SK-N-SH treated with all-trans-retinoic acid at 6 μM for 48 hours (cell line): ENCODE results near the gene LRRC17.

Experiments
- ATAC-seq: fragments of 200-7000 bp; cut with Tn5 transposase; 3 replicates; pipeline ENCODE4 v1.9.1; 2020; ENCODE audit warnings: mild to moderate bottlenecking, moderate library complexity
- ARNTL ChIP-seq: fragments of 450-650 bp; formaldehyde crosslinking; IDR thresholded peaks from 2 replicates; pipeline ENCODE4 v1.5.0; 2020; ENCODE audit warnings: low read depth, mild to moderate bottlenecking, moderate library complexity, borderline replicate concordance
- CSDC2 ChIP-seq: fragments of 250-450 bp; sonication (Bioruptor Pico); IDR thresholded peaks from 2 replicates; pipeline ENCODE4 v1.5.0; 2020; ENCODE audit warnings: mild to moderate bottlenecking, moderate library complexity
- ESRRG ChIP-seq: fragments of 250-450 bp; sonication (Bioruptor Pico); IDR thresholded peaks from 2 replicates; pipeline ENCODE4 v1.6.1; 2021; ENCODE audit warnings: mild to moderate bottlenecking
- OSR1 ChIP-seq: fragments of 250-450 bp; sonication (Bioruptor Pico); IDR thresholded peaks from 2 replicates; pipeline ENCODE4 v1.8.0; 2022; ENCODE audit warnings: moderate library complexity, mild to moderate bottlenecking, inconsistent platforms
- PPARA ChIP-seq: fragments of 250-450 bp; sonication (Bioruptor Pico); IDR thresholded peaks from 2 replicates; pipeline ENCODE4 v1.5.0; 2020; ENCODE audit warnings: mild to moderate bottlenecking, borderline replicate concordance
- RARB ChIP-seq: fragments of 250-450 bp; sonication (Bioruptor Pico); IDR thresholded peaks from 2 replicates; pipeline ENCODE4 v1.8.0; 2021; ENCODE audit warnings: mild to moderate bottlenecking, moderate library complexity
- TCF4 ChIP-seq: fragments of 250-450 bp; sonication (Bioruptor Pico); IDR thresholded peaks from 2 replicates; pipeline ENCODE4 v1.8.0; 2021; ENCODE audit warnings: mild to moderate bottlenecking, moderate library complexity, borderline replicate concordance
- TOX ChIP-seq: fragments of 250-450 bp; sonication (Bioruptor Pico); IDR thresholded peaks from 2 replicates; pipeline ENCODE4 v1.8.0; 2021; ENCODE audit warnings: mild to moderate bottlenecking, moderate library complexity, borderline replicate concordance
- ZC3H10 ChIP-seq: fragments of 250-450 bp; sonication (Bioruptor Pico); IDR thresholded peaks from 2 replicates; pipeline ENCODE4 v1.5.1; 2021; ENCODE audit warnings: mild to moderate bottlenecking, moderate library complexity
- ZFP3 ChIP-seq: fragments of 250-450 bp; sonication (Bioruptor Pico); IDR thresholded peaks from 2 replicates; pipeline ENCODE4 v1.5.0; 2020; ENCODE audit warnings: mild to moderate bottlenecking, moderate library complexity
- ZFP30 ChIP-seq: fragments of 450-650 bp; formaldehyde crosslinking; IDR thresholded peaks from 2 replicates; pipeline ENCODE4 v1.5.0; 2022; ENCODE audit warnings: mild to moderate bottlenecking, moderate library complexity
- ZNF565 ChIP-seq: fragments of 450-650 bp; formaldehyde crosslinking; conservative IDR thresholded peaks from 2 replicates; pipeline ENCODE4 v1.5.0; 2020; ENCODE audit warnings: low read depth, mild to moderate bottlenecking, moderate library complexity
- ZNF8 ChIP-seq: fragments of 450-650 bp; formaldehyde crosslinking; IDR thresholded peaks from 2 replicates; pipeline ENCODE4 v1.5.0; 2020; ENCODE audit warnings: mild to moderate bottlenecking, moderate library complexity
- TF ChIP-seq, protein P1 (sequence below): fragments of 250-450 bp; sonication (Bioruptor Pico); IDR thresholded peaks from 2 replicates; pipeline ENCODE4 v1.8.0; 2020; ENCODE audit warnings: mild to moderate bottlenecking, moderate library complexity, borderline replicate concordance
- TF ChIP-seq, protein P2 (sequence below): fragments of 250-450 bp; sonication (Bioruptor Pico); IDR thresholded peaks from 2 replicates; pipeline ENCODE4 v1.5.1; 2021; ENCODE audit warnings: mild to moderate bottlenecking, moderate library complexity
- TF ChIP-seq, protein P3 (sequence below): fragments of 250-450 bp; sonication (Bioruptor Pico); IDR thresholded peaks from 2 replicates; pipeline ENCODE4 v1.5.1; 2020; ENCODE audit warnings: low read depth, mild to moderate bottlenecking, moderate library complexity
- TF ChIP-seq, protein P4 (sequence below): fragments of 250-450 bp; sonication (Bioruptor Pico); IDR thresholded peaks from 2 replicates; pipeline ENCODE4 v1.5.0; 2020; ENCODE audit warnings: mild to moderate bottlenecking, moderate library complexity
- TF ChIP-seq, protein P5 (sequence below): fragments of 250-450 bp; sonication (Bioruptor Pico); IDR thresholded peaks from 2 replicates; pipeline ENCODE4 v1.8.0; 2021; ENCODE audit warnings: low read depth, mild to moderate bottlenecking, moderate library complexity, borderline replicate concordance

The LRRC17 gene

DNA sequence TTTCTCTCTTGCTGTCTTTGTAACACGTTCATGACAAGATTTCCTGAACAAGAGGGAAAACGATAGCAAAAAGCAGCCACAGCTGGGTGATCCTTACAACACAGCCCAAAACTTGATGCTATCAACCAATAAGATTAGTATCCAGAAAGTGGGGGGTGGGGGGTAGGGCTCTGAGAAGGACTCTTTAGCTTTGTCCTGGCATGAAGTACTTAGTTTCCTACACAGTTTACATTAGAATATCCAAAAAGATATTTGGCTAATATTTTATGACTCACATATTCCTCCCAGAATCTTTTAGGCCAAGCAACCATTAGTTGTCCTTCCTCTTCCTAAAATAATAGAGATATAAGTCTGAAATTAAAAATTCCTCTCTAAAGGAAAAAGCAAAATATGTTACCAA is 22.9 kb upstream of the LRRC17 start:
- TF ChIP-seq ZC3H10 (CRISPR knock-in tag) = no peak
- TF ChIP-seq, protein P1, sequence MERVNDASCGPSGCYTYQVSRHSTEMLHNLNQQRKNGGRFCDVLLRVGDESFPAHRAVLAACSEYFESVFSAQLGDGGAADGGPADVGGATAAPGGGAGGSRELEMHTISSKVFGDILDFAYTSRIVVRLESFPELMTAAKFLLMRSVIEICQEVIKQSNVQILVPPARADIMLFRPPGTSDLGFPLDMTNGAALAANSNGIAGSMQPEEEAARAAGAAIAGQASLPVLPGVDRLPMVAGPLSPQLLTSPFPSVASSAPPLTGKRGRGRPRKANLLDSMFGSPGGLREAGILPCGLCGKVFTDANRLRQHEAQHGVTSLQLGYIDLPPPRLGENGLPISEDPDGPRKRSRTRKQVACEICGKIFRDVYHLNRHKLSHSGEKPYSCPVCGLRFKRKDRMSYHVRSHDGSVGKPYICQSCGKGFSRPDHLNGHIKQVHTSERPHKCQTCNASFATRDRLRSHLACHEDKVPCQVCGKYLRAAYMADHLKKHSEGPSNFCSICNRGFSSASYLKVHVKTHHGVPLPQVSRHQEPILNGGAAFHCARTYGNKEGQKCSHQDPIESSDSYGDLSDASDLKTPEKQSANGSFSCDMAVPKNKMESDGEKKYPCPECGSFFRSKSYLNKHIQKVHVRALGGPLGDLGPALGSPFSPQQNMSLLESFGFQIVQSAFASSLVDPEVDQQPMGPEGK = no peak
- no peak for TF ChIP-seq ZFP30 (CRISPR knock-in tag)
- TF ChIP-seq OSR1 = no peak
- TF ChIP-seq, protein P2, sequence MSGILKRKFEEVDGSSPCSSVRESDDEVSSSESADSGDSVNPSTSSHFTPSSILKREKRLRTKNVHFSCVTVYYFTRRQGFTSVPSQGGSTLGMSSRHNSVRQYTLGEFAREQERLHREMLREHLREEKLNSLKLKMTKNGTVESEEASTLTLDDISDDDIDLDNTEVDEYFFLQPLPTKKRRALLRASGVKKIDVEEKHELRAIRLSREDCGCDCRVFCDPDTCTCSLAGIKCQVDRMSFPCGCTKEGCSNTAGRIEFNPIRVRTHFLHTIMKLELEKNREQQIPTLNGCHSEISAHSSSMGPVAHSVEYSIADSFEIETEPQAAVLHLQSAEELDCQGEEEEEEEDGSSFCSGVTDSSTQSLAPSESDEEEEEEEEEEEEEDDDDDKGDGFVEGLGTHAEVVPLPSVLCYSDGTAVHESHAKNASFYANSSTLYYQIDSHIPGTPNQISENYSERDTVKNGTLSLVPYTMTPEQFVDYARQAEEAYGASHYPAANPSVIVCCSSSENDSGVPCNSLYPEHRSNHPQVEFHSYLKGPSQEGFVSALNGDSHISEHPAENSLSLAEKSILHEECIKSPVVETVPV (CRISPR knock-in tag) = no peak
- no peak for TF ChIP-seq RARB (CRISPR knock-in tag)
- TF ChIP-seq, protein P3, sequence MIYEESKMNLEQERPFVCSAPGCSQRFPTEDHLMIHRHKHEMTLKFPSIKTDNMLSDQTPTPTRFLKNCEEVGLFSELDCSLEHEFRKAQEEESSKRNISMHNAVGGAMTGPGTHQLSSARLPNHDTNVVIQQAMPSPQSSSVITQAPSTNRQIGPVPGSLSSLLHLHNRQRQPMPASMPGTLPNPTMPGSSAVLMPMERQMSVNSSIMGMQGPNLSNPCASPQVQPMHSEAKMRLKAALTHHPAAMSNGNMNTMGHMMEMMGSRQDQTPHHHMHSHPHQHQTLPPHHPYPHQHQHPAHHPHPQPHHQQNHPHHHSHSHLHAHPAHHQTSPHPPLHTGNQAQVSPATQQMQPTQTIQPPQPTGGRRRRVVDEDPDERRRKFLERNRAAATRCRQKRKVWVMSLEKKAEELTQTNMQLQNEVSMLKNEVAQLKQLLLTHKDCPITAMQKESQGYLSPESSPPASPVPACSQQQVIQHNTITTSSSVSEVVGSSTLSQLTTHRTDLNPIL (CRISPR knock-in tag) = no peak
- no peak for TF ChIP-seq ZNF8
- TF ChIP-seq ZFP3 (CRISPR knock-in tag) = no peak
- TF ChIP-seq TOX (CRISPR knock-in tag) = no peak
- TF ChIP-seq, protein P4, sequence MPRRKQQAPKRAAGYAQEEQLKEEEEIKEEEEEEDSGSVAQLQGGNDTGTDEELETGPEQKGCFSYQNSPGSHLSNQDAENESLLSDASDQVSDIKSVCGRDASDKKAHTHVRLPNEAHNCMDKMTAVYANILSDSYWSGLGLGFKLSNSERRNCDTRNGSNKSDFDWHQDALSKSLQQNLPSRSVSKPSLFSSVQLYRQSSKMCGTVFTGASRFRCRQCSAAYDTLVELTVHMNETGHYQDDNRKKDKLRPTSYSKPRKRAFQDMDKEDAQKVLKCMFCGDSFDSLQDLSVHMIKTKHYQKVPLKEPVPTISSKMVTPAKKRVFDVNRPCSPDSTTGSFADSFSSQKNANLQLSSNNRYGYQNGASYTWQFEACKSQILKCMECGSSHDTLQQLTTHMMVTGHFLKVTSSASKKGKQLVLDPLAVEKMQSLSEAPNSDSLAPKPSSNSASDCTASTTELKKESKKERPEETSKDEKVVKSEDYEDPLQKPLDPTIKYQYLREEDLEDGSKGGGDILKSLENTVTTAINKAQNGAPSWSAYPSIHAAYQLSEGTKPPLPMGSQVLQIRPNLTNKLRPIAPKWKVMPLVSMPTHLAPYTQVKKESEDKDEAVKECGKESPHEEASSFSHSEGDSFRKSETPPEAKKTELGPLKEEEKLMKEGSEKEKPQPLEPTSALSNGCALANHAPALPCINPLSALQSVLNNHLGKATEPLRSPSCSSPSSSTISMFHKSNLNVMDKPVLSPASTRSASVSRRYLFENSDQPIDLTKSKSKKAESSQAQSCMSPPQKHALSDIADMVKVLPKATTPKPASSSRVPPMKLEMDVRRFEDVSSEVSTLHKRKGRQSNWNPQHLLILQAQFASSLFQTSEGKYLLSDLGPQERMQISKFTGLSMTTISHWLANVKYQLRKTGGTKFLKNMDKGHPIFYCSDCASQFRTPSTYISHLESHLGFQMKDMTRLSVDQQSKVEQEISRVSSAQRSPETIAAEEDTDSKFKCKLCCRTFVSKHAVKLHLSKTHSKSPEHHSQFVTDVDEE (CRISPR knock-in tag) = no peak
- TF ChIP-seq, protein P5, sequence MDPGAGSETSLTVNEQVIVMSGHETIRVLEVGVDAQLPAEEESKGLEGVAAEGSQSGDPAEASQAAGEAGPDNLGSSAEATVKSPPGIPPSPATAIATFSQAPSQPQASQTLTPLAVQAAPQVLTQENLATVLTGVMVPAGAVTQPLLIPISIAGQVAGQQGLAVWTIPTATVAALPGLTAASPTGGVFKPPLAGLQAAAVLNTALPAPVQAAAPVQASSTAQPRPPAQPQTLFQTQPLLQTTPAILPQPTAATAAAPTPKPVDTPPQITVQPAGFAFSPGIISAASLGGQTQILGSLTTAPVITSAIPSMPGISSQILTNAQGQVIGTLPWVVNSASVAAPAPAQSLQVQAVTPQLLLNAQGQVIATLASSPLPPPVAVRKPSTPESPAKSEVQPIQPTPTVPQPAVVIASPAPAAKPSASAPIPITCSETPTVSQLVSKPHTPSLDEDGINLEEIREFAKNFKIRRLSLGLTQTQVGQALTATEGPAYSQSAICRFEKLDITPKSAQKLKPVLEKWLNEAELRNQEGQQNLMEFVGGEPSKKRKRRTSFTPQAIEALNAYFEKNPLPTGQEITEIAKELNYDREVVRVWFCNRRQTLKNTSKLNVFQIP (CRISPR knock-in tag) = no peak
- no peak for TF ChIP-seq TCF4 (CRISPR knock-in tag)
- TF ChIP-seq ARNTL (CRISPR knock-in tag) = no peak
- no peak for TF ChIP-seq PPARA (CRISPR knock-in tag)
- TF ChIP-seq ESRRG = no peak
- no peak for TF ChIP-seq CSDC2 (CRISPR knock-in tag)
- ATAC-seq = no peak

DNA sequence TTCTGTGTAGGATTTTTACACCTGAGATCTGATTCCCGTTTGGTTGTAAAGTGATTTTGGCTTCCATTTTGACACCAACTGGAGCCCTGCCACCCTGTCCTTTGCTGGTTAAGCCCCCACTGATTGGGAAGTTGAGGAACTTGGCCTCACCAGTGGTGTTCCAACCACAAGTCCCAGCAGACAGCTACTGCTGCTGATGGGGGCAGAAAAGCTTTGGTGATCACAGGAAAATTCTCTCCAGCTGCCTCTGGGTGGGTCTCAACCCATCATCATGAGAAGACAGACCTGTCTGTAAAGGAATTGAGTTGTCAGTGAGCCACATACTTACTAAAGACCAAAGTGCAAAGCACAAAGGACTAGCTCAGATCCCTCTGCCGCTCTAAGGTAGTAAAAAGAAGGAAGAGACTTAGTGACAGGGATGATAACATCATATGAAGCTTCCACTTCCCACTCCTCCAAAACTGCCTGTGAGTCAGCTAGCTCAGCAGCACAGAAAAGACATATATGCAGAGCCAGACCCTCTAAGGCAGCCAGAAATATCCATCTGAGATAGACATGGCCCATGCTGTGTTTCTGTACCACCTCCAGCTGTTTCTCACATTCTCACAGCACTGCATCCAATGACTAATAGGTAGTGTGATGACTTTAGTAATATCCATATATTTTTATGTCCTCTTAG is 22.4 kb upstream of the LRRC17 start:
- TF ChIP-seq ZNF8 (no peak), ZFP3 (CRISPR knock-in tag) (0 out of 2 replicates have a peak, but pooled peaks have one; percentile 55), ZNF565 (CRISPR knock-in tag) (no peak), ESRRG (no peak)
- TF ChIP-seq, protein P2 (CRISPR knock-in tag) = no peak
- TF ChIP-seq, protein P5 (CRISPR knock-in tag) = no peak
- TF ChIP-seq, protein P1 = no peak
- ATAC-seq = peak; percentile 69
